Smooth muscle cell of the brain vasculature (primary cell): ENCODE results near the gene MBD3L2B.

Experiments
- DNase-seq: peaks from one replicate; pipeline ENCODE4 v3.0.0-alpha.2; 2012; ENCODE audit warnings: low read depth, low spot score

The MBD3L2B gene

DNA sequence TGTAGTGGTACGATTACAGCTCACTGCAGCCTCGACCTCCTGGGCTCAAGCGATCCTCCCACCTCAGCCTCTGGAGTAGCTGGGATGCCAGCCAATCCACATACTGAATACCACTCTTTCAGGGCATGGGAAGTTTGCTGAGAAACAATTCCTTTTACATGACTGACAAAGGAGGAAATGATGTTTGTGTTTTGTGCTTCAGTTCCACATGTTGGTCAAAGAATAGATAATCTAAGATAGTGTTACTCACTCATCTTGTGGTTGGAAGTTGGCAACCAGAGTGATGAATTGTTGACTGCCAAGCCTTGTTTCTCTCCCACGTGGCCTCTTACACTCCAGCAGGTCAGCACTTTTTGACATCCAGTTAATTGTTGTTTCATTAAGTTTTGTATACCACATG, 7.6 kb downstream of the MBD3L2B start:
- no peak for DNase-seq

DNA sequence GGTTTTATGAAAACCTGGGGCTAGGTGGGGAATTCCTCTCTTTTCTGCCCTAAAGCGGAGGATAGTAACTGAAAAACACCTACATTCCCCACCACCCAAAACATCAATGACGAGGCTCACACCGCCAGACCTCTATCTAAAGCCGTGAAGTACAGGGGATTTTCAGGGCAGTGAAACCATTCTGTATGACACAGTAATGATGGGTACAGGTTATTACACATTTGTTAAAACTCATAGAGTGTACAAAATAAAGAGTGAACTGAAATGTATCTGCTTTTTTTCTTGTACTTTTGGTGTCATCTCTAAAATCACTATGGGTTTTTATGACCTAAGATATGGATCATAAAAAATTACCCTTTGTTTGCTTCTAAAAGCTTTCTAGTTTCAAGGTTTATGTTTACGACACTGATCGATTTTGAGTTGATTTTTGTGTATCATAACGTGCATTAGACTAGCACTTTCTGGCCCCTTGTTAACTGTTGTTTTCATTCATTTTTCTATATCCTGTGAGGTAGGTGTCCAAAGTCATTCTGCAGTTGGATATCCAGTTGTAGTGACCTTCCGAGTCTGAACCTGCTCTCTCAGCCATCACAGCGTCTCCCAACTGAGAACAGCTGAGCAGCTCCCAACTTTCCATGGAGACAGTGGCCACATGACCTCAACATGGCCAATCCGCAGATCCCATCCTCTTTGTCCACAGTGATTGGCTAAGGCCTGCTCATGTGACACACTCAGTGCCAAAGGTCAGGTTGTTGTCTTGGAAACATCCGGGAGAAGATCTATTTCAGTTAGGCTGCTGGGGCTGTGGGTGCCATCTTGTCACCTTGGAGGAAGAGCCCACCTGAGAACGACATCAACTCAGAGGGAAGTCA, 10.3 kb downstream of the MBD3L2B start:
- no peak for DNase-seq

GRCh38 chr19:7007859-7008258, 13.4 kb downstream of the MBD3L2B start:
- DNase-seq: no peak

GRCh38 chr19:7006135-7006704, 15.0 kb downstream of the MBD3L2B start:
- DNase-seq: no peak

GRCh38 chr19:7004313-7004931, 16.8 kb downstream of the MBD3L2B start:
- peak; percentile 10 for DNase-seq

GRCh38 chr19:7000816-7001215, 20.4 kb downstream of the MBD3L2B start:
- no peak for DNase-seq

DNA sequence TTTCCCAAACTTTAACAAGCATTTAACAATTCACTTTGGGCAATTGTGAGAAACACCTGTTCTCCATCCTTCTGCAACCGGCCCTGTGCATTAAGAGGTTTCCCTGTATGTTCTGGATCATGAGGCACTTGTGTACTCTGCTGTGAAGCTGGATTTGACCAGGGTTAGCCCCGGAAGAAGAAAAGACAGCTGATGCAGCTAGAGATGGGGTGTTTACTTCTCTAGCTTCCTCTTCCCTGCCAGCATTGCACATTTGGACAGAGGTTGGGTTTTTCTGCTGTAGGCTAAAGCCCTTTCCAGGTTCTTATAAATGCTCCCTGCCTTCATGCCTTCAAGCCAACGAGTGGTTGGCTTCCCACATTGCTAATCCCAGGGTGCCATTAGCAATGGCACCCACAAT, 20.9 kb downstream of the MBD3L2B start:
- no peak for DNase-seq

DNA sequence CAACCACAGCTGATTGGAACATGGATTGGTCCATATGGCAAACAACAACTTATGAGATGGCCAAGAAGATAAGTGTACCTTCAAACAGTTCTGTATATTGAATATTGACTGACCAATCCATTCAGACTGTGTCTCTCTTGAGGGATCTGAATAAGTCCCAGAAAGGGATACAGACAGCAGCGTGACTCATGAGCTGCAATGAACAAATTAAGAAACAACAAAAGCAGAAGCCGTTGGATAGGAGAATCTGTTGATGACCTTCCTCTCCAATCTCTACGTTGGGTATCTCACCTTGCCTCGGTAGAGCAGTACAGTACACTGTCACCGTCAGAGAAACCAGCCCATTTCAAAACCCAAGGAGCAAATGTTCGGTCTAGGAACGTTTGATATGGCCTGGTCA, 21.3 kb downstream of the MBD3L2B start:
- no peak for DNase-seq

- DNase-seq: no peak
These were observed 23.4 kb downstream of the MBD3L2B start for GRCh38 chr19:6997679-6998445.

GRCh38 chr19:6996810-6997209, 24.4 kb downstream of the MBD3L2B start:
- DNase-seq: no peak

GRCh38 chr19:6995054-6995453, 26.2 kb downstream of the MBD3L2B start:
- DNase-seq: no peak

DNA sequence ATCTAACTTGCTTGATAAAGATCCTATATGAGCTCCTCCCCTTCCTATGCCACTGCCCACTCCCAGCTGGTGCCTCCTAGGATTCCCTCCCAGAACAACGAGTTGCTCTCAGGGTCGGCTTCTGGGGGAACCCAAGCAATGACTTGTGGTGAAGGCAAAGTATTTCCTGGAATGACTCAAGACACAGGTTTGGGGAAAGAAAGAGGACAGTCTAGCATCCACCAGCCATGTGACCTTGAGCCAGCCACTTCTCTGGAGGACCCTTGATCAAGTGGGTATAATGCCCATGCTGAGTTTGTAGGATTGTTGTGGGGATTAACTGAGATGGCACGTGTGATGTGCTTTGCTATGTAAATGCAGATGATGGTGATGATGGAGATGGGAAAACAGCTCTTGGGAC, 33.0 kb downstream of the MBD3L2B start:
- no peak for DNase-seq

DNA sequence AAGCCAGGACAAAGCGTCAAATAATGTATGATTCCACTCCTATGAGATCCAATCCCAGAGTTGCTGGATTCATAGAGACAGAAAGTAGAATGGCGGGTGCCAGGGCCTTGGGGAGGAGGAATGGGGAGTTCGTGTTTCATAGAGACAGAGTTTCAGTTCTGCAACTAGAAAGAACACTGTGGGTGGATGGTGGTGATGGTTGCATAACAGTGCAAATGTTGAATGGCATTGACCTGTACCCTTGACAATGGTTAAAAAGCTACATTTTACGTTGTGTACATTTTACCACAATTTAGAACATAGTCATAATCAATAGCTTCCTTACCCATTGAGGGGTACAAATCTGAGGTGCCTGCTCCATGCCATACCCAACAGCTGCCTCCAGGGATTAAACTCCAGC, 33.4 kb downstream of the MBD3L2B start:
- DNase-seq: no peak

DNA sequence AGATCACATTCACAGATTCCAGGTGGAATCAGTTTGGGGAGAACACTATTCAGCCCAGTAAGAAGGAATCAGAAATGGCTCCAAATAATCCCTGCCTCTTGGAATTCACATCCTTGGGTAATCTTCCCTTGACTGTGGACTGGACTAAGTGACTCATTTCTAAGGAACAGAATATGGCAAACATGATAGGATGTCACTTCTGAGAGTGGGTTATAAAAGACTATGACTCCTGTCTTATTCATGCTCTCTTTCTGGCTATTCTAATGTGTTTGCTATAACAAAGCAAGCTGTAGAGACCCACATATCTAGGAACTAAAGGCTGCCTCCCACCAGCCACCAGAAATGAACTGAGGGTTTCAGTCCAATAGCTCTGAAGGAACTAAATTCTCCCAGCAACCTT, 37.8 kb downstream of the MBD3L2B start:
- no peak for DNase-seq

GRCh38 chr19:6979399-6979798, 41.8 kb downstream of the MBD3L2B start:
- DNase-seq: no peak

DNA sequence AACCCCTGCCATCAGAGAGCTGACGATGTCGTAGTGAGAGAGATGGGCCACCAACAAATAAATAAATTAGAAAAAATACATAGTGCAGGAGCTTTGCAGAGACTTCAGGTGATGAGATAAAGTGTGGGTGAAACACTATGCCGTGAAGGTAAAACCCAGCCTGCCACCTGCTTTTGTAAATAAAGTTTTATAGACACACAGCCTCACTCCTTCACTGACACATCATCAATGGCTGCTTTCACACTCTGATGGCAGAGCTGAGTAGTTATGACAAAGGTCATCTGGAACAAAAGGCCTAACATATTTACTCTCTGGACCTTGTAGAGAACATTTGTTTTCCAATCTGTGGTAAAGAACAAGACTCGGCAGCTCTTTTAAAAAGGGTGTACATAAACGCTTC, 45.0 kb downstream of the MBD3L2B start:
- DNase-seq: no peak

DNA sequence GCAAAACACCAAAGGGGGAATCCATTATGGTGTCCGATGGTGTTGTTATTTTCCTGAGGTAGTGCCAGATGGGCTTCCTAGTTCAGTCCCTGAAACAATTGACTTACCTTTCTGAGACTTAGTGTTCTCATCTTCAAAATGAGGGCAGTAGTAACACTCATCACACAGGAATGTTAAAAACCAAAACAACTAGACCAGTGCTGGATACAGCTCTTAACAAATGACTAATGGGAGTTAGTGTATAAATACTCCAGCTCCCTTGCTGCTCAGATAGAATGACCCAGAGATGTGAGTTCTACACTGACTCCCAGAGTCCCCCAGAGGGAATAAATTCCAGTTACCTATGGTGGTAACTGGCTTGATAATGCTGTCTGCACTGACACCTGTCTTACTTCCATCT, 49.9 kb downstream of the MBD3L2B start:
- no peak for DNase-seq

DNA sequence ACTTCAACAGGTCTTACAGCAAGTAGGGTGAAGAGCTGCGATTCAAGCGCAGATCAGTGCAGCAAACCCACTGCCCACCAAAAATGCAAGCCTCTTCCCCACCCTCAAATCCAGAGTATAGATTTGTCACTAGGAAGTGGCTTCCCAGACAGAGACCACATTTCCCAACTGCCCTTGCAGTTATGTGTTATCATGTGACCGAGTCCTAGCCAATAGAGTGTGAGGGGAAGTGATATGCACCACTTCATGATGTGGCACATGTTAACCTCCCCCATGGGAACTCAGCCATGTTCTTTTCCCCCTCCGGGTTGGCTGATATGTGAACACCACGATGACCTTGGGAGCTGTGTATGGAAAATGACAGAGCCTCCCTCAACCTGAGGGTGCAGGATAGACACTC, 50.8 kb downstream of the MBD3L2B start:
- DNase-seq: no peak

DNA sequence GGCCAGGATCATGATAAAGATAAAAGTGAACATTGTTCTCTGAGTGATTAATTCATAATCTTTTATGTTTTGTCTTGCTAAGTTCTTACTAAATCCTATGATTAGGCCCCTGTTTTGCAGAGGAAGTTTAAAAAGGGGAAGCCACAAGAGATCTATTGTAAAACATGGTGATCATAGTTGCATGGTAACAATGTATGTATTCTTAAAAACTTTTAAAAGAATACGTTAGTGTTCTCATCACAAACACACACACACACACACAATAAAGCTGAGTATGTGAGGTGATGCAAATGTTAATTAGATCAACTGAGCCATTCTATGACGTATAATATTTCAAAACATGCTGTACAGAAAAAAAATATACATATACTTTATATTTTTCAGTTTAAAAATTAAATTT, 51.2 kb downstream of the MBD3L2B start:
- no peak for DNase-seq

GRCh38 chr19:6969490-6969889, 51.7 kb downstream of the MBD3L2B start:
- no peak for DNase-seq
